GM23248 (cell line): ENCODE measurements around the gene PTPRN. TPM values are rescaled to one million over a fixed set of nuclear protein-coding genes. Genes with fewer than 3 reads are reported as not detected.

Experiments
- DNase-seq: peaks from one replicate; pipeline ENCODE4 v3.0.0-alpha.2; 2015
- H2AFZ ChIP-seq: fragments of 200-600 bp; sonication (generic); 2 replicates; pipeline ENCODE4 v1.6.1; 2016; ENCODE audit warnings: antibody characterized with exemption
- H3F3A ChIP-seq: fragments of 200-600 bp; sonication (generic); 2 replicates; pipeline ENCODE4 v1.6.1; 2016; ENCODE audit warnings: mild to moderate bottlenecking, antibody characterized with exemption, mixed run types; ENCODE audit not compliant: insufficient read depth
- H3K27ac ChIP-seq: fragments of 200-600 bp; sonication (generic); 2 replicates; pipeline ENCODE4 v1.5.1; 2016; ENCODE audit warnings: mild to moderate bottlenecking
- H3K27me3 ChIP-seq: fragments of 200-600 bp; sonication (generic); replicated peaks from 2 replicates; pipeline ENCODE4 v1.6.1; 2016; ENCODE audit warnings: mild to moderate bottlenecking; ENCODE audit not compliant: insufficient read depth
- H3K36me3 ChIP-seq: fragments of 200-600 bp; sonication (generic); 2 replicates; pipeline ENCODE4 v1.6.1; 2016; ENCODE audit warnings: low read depth, mild to moderate bottlenecking
- H3K4me1 ChIP-seq: fragments of 200-600 bp; sonication (generic); 2 replicates; pipeline ENCODE4 v1.6.1; 2016; ENCODE audit warnings: mild to moderate bottlenecking; ENCODE audit not compliant: insufficient read depth
- H3K4me2 ChIP-seq: fragments of 200-600 bp; sonication (generic); one replicate; pipeline ENCODE4 v1.6.1; 2016; ENCODE audit warnings: mild to moderate bottlenecking; ENCODE audit not compliant: unreplicated experiment
- H3K4me3 ChIP-seq: fragments of 200-600 bp; sonication (generic); 2 replicates; pipeline ENCODE4 v1.5.1; 2016; ENCODE audit warnings: mild to moderate bottlenecking
- H3K79me2 ChIP-seq: fragments of 200-600 bp; sonication (generic); 2 replicates; pipeline ENCODE4 v1.6.1; 2016; ENCODE audit warnings: mild to moderate bottlenecking; ENCODE audit not compliant: insufficient read depth
- H3K9ac ChIP-seq: fragments of 200-600 bp; sonication (generic); 2 replicates; pipeline ENCODE4 v1.6.1; 2016; ENCODE audit warnings: mild to moderate bottlenecking
- H3K9me2 ChIP-seq: fragments of 200-600 bp; sonication (generic); 2 replicates; pipeline ENCODE4 v1.6.1; 2016; ENCODE audit warnings: mixed run types, mild to moderate bottlenecking, moderate library complexity; ENCODE audit not compliant: insufficient read depth
- H3K9me3 ChIP-seq: fragments of 200-600 bp; sonication (generic); one replicate; pipeline ENCODE4 v1.6.1; 2017; ENCODE audit warnings: low read depth
- H4K20me1 ChIP-seq: fragments of 200-600 bp; sonication (generic); 2 replicates; pipeline ENCODE4 v1.6.0; 2016; ENCODE audit not compliant: insufficient read depth
- EZH2 ChIP-seq: fragments of 200-600 bp; sonication (generic); IDR thresholded peaks from 2 replicates; pipeline ENCODE4 v1.6.1; 2018; ENCODE audit warnings: antibody characterized with exemption, mild to moderate bottlenecking; ENCODE audit not compliant: insufficient read depth, poor library complexity, severe bottlenecking
- EZH2phosphoT487 ChIP-seq: fragments of 200-600 bp; sonication (generic); IDR thresholded peaks from 2 replicates; pipeline ENCODE4 v1.6.1; 2018; ENCODE audit warnings: antibody characterized with exemption, moderate library complexity, mild to moderate bottlenecking, low read depth; ENCODE audit not compliant: insufficient read depth
- WGBS, 2 experiments: methylation state at CpG; one replicate each; pipeline ENCODE4 v1.1.6; 2015 to 2017; ENCODE audit warnings: low lambda C conversion rate in 2 of 2, low coverage in 1 of 2; ENCODE audit errors: missing lambda C conversion rate in 2 of 2; 5-methylcytosine and 5-hydroxymethylcytosine counted together
- in situ Hi-C: fragments of 300-500 bp; cut with MboI; formaldehyde crosslinking; loops from 2 replicates; pipeline ENCODE4 v1.15.0; 2020
- microRNA counts: library from miRNA; unstranded; fragments of <30 nt; microRNA quantifications from one replicate; lab custom pipeline; 2016
- microRNA-seq: library from miRNA; unstranded; fragments of <30 nt; microRNA quantifications from one replicate; pipeline ENCODE4, GENCODE V29; 2016; ENCODE audit warnings: borderline number of aligned reads
- polyA plus RNA-seq: library from polyadenylated mRNA; unstranded; fragments of >200 nt; fragmentation: Nextera tagmentation; extraction: Ambion mirVana; gene quantifications from 2 replicates; pipeline ENCODE4 v1.2.1, GENCODE V29; 2016
- small RNA-seq: library from RNA; depleted of rRNA; stranded (forward); fragments of <200 nt; gene quantifications from one replicate; pipeline ENCODE3, GENCODE V24; 2014; ENCODE audit warnings: low read depth, low replicate concordance
- total RNA-seq: library from RNA; depleted of rRNA; stranded (reverse); fragments of >200 nt; shearing (Covaris generic); gene quantifications from 2 replicates; pipeline ENCODE4 v1.2.3, GENCODE V29; 2014; rRNA removed

PTPRN gene
- total and polyA plus RNA-seq, 2 experiments from 2014 or later = 29.2 to 54.1 TPM

GRCh38 chr2:219245148-219245898 lies 63.9 kb downstream of the PTPRN start, which contains the start of the genes GLB1L and STK16:
GLB1L (minus strand) TSS chr2:219245444; CDS start chr2:219243573, 1,871 bp downstream.
STK16 (plus strand) TSS chr2:219245479; CDS start chr2:219246000, 521 bp downstream.
- Histone ChIP-seq H3K9ac (peak within 1 kb of the TSS; percentile 98), H3K9me3 (no peaks in the 10 kb centered on the region), H3K27ac (peak within 1 kb of the TSS; percentile 86), H3K79me2 (peaks cover 34% of the 10 kb centered on the region), H3K4me2 (peak within 1 kb of the TSS; percentile 94), H3K9me2 (no peaks in the 10 kb centered on the region), H3K4me3 (peak within 1 kb of the TSS; percentile 91), H3K36me3 (no peaks in the 10 kb centered on the region), H4K20me1 (no peaks in the 10 kb centered on the region), H2AFZ (peak within 1 kb of the TSS; percentile 89), H3K27me3 (no peaks in the 10 kb centered on the region), H3K4me1 (peaks cover 33% of the 10 kb centered on the region), H3F3A (peaks cover 32% of the 10 kb centered on the region)
- peak; percentile 95 for DNase-seq
- TF ChIP-seq EZH2 = no peak
- TF ChIP-seq EZH2phosphoT487 = no peak
- in situ Hi-C loops = no loop called here
- WGBS, 2 experiments = 1 to 2% methylated on average over 39 to 46 of the region's 46 CpGs

- no peak for TF ChIP-seq EZH2phosphoT487
- no peak for TF ChIP-seq EZH2
- Histone ChIP-seq H3K27ac (peak overlapping the region; percentile 86), H3F3A (peaks cover 26% of the 10 kb centered on the region), H3K9ac (peak overlapping the region; percentile 98), H3K4me1 (peaks cover 28% of the 10 kb centered on the region), H3K79me2 (peaks cover 34% of the 10 kb centered on the region), H3K9me3 (no peaks in the 10 kb centered on the region), H2AFZ (peak overlapping the region; percentile 89), H3K27me3 (no peaks in the 10 kb centered on the region), H3K36me3 (no peaks in the 10 kb centered on the region), H3K9me2 (no peaks in the 10 kb centered on the region), H3K4me2 (peak overlapping the region; percentile 94), H3K4me3 (peak overlapping the region; percentile 91), H4K20me1 (no peaks in the 10 kb centered on the region)
- 35 to 37% methylated on average over 6 of the region's 6 CpGs for WGBS, 2 experiments
- DNase-seq = no peak
- in situ Hi-C loops = no loop called here
Observed at GRCh38 chr2:219244789-219245147, 64.4 kb downstream of the PTPRN start.

GRCh38 chr2:219243291-219243761 lies 65.9 kb downstream of the PTPRN start:
- H2AFZ ChIP-seq = no peak overlapping the region
- no peaks in the 10 kb centered on the region for H3K9me3 ChIP-seq
- H3K9ac ChIP-seq = no peak overlapping the region
- peaks cover 13% of the 10 kb centered on the region for H3F3A ChIP-seq
- H3K9me2 ChIP-seq = no peaks in the 10 kb centered on the region
- H3K79me2 ChIP-seq = peaks cover 34% of the 10 kb centered on the region
- WGBS, 2 experiments = 56 to 63% methylated on average over 28 of the region's 28 CpGs
- no peak overlapping the region for H3K4me2 ChIP-seq
- no peak overlapping the region for H3K4me3 ChIP-seq
- no peaks in the 10 kb centered on the region for H3K27me3 ChIP-seq
- H4K20me1 ChIP-seq = no peaks in the 10 kb centered on the region
- TF ChIP-seq EZH2phosphoT487 (no peak), EZH2 (no peak)
- H3K27ac ChIP-seq = no peak overlapping the region
- H3K36me3 ChIP-seq = no peaks in the 10 kb centered on the region
- peaks cover 17% of the 10 kb centered on the region for H3K4me1 ChIP-seq
- no peak for DNase-seq
- in situ Hi-C loops = no loop called here

MicroRNAs within 50 kb of the gene (microRNA counts, 767-probe panel; counts per million panel counts)
- 447 counts per million, percentile 86 among the panel's probes with 10 or more counts for microRNA hsa-miR-153 (lab: Ali Mortazavi, UCI)

Small RNA genes lying within 50 kb of the gene (microRNA-seq; reads per million reads assigned to microRNA genes)
- gene MIR153-1 = not detected

Small RNA genes lying within 50 kb of the gene (small RNA-seq; reads per million reads assigned to genes)
- gene AC053503.3 (not detected), gene MIR153-1 (not detected)

Other genes starting within 250 kb of the PTPRN start
- not detected in 2 replicates for gene IHH, start 248.5 kb downstream of the PTPRN start, total RNA-seq
- not detected in 2 replicates for gene IHH, start 248.5 kb downstream of the PTPRN start, polyA plus RNA-seq
- gene NHEJ1, start 148.6 kb downstream of the PTPRN start, total RNA-seq = 8.3 and 16.1 TPM in 2 replicates
- 8.3 and 10.5 TPM in 2 replicates for gene NHEJ1, start 148.6 kb downstream of the PTPRN start, polyA plus RNA-seq
- gene SLC23A3, start 139.4 kb downstream of the PTPRN start, total RNA-seq = 0.13 and 1.2 TPM in 2 replicates
- 0.24 and 0.58 TPM in 2 replicates for gene SLC23A3, start 139.4 kb downstream of the PTPRN start, polyA plus RNA-seq
- gene CNPPD1, start 132.5 kb downstream of the PTPRN start, total RNA-seq = 34.5 and 35.2 TPM in 2 replicates
- 43.8 and 43.9 TPM in 2 replicates for gene CNPPD1, start 132.5 kb downstream of the PTPRN start, polyA plus RNA-seq
- gene RETREG2, start 131.1 kb downstream of the PTPRN start, total RNA-seq = 98.9 and 120 TPM in 2 replicates
- 20.7 and 21.5 TPM in 2 replicates for gene RETREG2, start 131.1 kb downstream of the PTPRN start, polyA plus RNA-seq
- 39.3 and 42.4 TPM in 2 replicates for gene ZFAND2B, start 102.6 kb downstream of the PTPRN start, total RNA-seq
- gene ZFAND2B, start 102.6 kb downstream of the PTPRN start, polyA plus RNA-seq = 36.0 and 38.9 TPM in 2 replicates
- gene ABCB6, start 90.4 kb downstream of the PTPRN start, total RNA-seq = 25.3 and 35.7 TPM in 2 replicates
- 21.8 TPM in 2 replicates for gene ABCB6, start 90.4 kb downstream of the PTPRN start, polyA plus RNA-seq
- 84.4 and 97.3 TPM in 2 replicates for gene ATG9A, start 79.8 kb downstream of the PTPRN start, total RNA-seq
- gene ATG9A, start 79.8 kb downstream of the PTPRN start, polyA plus RNA-seq = 68.5 and 72.6 TPM in 2 replicates
- gene ANKZF1, start 79.6 kb downstream of the PTPRN start, total RNA-seq = 27.8 and 32.6 TPM in 2 replicates
- gene ANKZF1, start 79.6 kb downstream of the PTPRN start, polyA plus RNA-seq = 26.8 and 31.5 TPM in 2 replicates
- gene GLB1L, start 64.0 kb downstream of the PTPRN start, total RNA-seq = 13.4 and 13.5 TPM in 2 replicates
- 3.4 and 3.8 TPM in 2 replicates for gene GLB1L, start 64.0 kb downstream of the PTPRN start, polyA plus RNA-seq
- gene STK16, start 63.9 kb downstream of the PTPRN start, total RNA-seq = 15.3 and 16.0 TPM in 2 replicates
- gene STK16, start 63.9 kb downstream of the PTPRN start, polyA plus RNA-seq = 5.3 and 7.2 TPM in 2 replicates
- not detected in 2 replicates for gene TUBA4B, start 56.2 kb downstream of the PTPRN start, total RNA-seq
- gene TUBA4B, start 56.2 kb downstream of the PTPRN start, polyA plus RNA-seq = not detected in 2 replicates
- 14.3 and 27.1 TPM in 2 replicates for gene TUBA4A, start 55.5 kb downstream of the PTPRN start, total RNA-seq
- 14.5 and 15.5 TPM in 2 replicates for gene TUBA4A, start 55.5 kb downstream of the PTPRN start, polyA plus RNA-seq
- gene DNAJB2, start 30.0 kb downstream of the PTPRN start, total RNA-seq = 50.5 and 53.7 TPM in 2 replicates
- 11.1 and 12.6 TPM in 2 replicates for gene DNAJB2, start 30.0 kb downstream of the PTPRN start, polyA plus RNA-seq
- not detected in 2 replicates for gene RESP18, start 23.3 kb upstream of the PTPRN start, total RNA-seq
- not detected in 2 replicates for gene RESP18, start 23.3 kb upstream of the PTPRN start, polyA plus RNA-seq
- gene DNPEP, start 78.5 kb upstream of the PTPRN start, total RNA-seq = 79.8 and 84.5 TPM in 2 replicates
- gene DNPEP, start 78.5 kb upstream of the PTPRN start, polyA plus RNA-seq = 54.5 and 57.5 TPM in 2 replicates
- 0.51 and 2.7 TPM in 2 replicates for gene DES, start 109.0 kb upstream of the PTPRN start, total RNA-seq
- 0.75 and 1.1 TPM in 2 replicates for gene DES, start 109.0 kb upstream of the PTPRN start, polyA plus RNA-seq
- 26.5 and 32.1 TPM in 2 replicates for gene SPEG, start 125.4 kb upstream of the PTPRN start, total RNA-seq
- gene SPEG, start 125.4 kb upstream of the PTPRN start, polyA plus RNA-seq = 6.8 and 9.4 TPM in 2 replicates
- 60.6 and 72.2 TPM in 2 replicates for gene GMPPA, start 189.5 kb upstream of the PTPRN start, total RNA-seq
- 64.4 and 65.6 TPM in 2 replicates for gene GMPPA, start 189.5 kb upstream of the PTPRN start, polyA plus RNA-seq
- 0.13 and 0.43 TPM in 2 replicates for gene ASIC4, start 205.1 kb upstream of the PTPRN start, total RNA-seq
- not detected in 2 replicates for gene ASIC4, start 205.1 kb upstream of the PTPRN start, polyA plus RNA-seq
- gene CHPF, start 234.4 kb upstream of the PTPRN start, total RNA-seq = 526 and 533 TPM in 2 replicates
- gene CHPF, start 234.4 kb upstream of the PTPRN start, polyA plus RNA-seq = 174 and 179 TPM in 2 replicates
- 5.8 and 6.2 TPM in 2 replicates for gene TMEM198, start 234.6 kb upstream of the PTPRN start, total RNA-seq
- gene TMEM198, start 234.6 kb upstream of the PTPRN start, polyA plus RNA-seq = 1.7 and 2.2 TPM in 2 replicates